ENCODE measurements around the gene PIK3AP1. TPM values are rescaled to one million over a fixed set of nuclear protein-coding genes. Genes with fewer than 3 reads are reported as not detected.

Gene PIK3AP1
- total RNA-seq, 1 experiment from 2014 or later, result 4.3 TPM

DNA sequence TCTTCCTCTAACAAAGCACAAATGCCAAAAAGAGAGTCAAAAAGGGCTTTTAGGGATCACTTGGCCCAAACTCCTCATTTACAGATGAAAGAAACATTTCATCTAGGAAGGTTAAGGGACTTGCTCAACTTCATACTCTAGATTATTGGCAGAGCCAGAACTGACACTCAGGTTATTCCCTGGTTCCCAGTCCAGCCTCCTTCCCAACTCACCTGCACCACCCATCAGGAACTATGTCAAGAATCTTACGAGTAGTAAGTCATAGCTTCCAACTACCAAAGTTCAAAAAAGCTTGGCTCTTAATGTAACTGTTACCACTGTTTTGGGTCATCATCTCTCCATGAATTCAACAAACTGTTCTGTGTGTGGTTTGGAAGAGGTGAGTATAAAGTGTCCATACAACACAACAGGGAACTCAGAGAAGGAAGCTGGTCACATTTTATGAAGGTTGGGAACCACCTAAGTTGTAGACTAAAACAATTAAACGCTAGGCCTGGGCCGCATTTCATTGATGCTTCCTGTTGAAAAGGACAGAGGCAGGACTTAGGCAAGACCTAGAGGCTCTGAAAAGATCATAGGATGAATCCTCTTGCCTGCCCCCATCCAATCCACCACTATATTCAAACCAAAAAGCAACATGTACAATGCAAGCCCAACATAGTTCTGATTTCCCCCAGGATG, 9.1 kb downstream of the PIK3AP1 start (continued):
- TF ChIP-seq, protein P1, sequence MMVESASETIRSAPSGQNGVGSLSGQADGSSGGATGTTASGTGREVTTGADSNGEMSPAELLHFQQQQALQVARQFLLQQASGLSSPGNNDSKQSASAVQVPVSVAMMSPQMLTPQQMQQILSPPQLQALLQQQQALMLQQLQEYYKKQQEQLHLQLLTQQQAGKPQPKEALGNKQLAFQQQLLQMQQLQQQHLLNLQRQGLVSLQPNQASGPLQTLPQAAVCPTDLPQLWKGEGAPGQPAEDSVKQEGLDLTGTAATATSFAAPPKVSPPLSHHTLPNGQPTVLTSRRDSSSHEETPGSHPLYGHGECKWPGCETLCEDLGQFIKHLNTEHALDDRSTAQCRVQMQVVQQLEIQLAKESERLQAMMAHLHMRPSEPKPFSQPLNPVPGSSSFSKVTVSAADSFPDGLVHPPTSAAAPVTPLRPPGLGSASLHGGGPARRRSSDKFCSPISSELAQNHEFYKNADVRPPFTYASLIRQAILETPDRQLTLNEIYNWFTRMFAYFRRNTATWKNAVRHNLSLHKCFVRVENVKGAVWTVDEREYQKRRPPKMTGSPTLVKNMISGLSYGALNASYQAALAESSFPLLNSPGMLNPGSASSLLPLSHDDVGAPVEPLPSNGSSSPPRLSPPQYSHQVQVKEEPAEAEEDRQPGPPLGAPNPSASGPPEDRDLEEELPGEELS (CRISPR knock-in tag; IDR thresholded peaks at IDR 0.05), result no peak
- TF ChIP-seq, protein P2, sequence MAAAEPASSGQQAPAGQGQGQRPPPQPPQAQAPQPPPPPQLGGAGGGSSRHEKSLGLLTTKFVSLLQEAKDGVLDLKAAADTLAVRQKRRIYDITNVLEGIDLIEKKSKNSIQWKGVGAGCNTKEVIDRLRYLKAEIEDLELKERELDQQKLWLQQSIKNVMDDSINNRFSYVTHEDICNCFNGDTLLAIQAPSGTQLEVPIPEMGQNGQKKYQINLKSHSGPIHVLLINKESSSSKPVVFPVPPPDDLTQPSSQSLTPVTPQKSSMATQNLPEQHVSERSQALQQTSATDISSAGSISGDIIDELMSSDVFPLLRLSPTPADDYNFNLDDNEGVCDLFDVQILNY (CRISPR knock-in tag; IDR thresholded peaks at IDR 0.05), result no peak
- TF ChIP-seq NFYB (CRISPR knock-in tag; conservative IDR thresholded peaks at IDR 0.05; ENCODE audit: low read depth) (no peak), FOXP1 (CRISPR knock-in tag; IDR thresholded peaks at IDR 0.05; ENCODE audit: borderline replicate concordance) (no peak), NR2C2 (CRISPR knock-in tag; IDR thresholded peaks at IDR 0.05) (no peak)
- TF ChIP-seq, protein P3, sequence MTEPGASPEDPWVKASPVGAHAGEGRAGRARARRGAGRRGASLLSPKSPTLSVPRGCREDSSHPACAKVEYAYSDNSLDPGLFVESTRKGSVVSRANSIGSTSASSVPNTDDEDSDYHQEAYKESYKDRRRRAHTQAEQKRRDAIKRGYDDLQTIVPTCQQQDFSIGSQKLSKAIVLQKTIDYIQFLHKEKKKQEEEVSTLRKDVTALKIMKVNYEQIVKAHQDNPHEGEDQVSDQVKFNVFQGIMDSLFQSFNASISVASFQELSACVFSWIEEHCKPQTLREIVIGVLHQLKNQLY (CRISPR knock-in tag; IDR thresholded peaks at IDR 0.05), result no peak
- TF ChIP-seq, protein P4, sequence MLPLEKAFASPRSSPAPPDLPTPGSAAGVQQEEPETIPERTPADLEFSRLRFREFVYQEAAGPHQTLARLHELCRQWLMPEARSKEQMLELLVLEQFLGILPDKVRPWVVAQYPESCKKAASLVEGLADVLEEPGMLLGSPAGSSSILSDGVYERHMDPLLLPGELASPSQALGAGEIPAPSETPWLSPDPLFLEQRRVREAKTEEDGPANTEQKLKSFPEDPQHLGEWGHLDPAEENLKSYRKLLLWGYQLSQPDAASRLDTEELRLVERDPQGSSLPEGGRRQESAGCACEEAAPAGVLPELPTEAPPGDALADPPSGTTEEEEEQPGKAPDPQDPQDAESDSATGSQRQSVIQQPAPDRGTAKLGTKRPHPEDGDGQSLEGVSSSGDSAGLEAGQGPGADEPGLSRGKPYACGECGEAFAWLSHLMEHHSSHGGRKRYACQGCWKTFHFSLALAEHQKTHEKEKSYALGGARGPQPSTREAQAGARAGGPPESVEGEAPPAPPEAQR (CRISPR knock-in tag; IDR thresholded peaks at IDR 0.05), result no peak
- TF ChIP-seq, protein P5, sequence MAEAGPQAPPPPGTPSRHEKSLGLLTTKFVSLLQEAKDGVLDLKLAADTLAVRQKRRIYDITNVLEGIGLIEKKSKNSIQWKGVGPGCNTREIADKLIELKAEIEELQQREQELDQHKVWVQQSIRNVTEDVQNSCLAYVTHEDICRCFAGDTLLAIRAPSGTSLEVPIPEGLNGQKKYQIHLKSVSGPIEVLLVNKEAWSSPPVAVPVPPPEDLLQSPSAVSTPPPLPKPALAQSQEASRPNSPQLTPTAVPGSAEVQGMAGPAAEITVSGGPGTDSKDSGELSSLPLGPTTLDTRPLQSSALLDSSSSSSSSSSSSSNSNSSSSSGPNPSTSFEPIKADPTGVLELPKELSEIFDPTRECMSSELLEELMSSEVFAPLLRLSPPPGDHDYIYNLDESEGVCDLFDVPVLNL (CRISPR knock-in tag; IDR thresholded peaks at IDR 0.05; ENCODE audit: borderline replicate concordance, low read depth), result no peak

DNA sequence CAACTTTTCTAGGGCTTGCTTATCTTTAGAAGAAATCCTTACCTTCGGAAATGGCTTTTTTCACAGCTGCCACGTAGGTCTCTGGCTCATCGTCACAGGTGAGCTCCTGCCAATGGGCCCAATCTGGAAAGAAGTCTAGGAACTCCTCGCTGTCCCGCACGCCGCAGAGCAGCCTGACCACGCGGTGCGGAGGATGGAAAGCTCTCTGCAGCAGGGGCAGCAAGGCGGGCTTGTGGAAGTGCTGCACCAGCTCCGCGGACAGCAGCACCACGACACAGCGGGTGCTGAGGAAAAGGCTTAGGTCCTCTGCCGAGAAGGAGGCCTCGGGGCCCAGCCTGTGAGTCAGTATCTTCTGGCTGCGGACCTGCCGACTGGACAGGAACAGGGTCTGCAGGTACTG, 10.8 kb downstream of the PIK3AP1 start:
- Mint-ChIP-seq H3K4me3 (no peak overlapping the region), H3K36me3 (peaks cover 4% of the 10 kb centered on the region; the same call in 1 of the 2 replicates), H3K9me3 (no peaks in the 10 kb centered on the region), H3K4me1 (no peaks in the 10 kb centered on the region), H3K27ac (no peak overlapping the region), H3K27me3 (ENCODE audit: low read depth) (no peaks in the 10 kb centered on the region)
- ChIA-PET CTCF (interaction anchor here (1.3 kb wide), 1 partner anchor 69 kb away, joined by 3 read pairs; no protein-coding TSS in a partner anchor), POLR2A (no interaction called here)
- TF ChIP-seq MXD4 (CRISPR knock-in tag; IDR thresholded peaks at IDR 0.05; ENCODE audit: borderline replicate concordance) (no peak), ZNF219 (CRISPR knock-in tag; IDR thresholded peaks at IDR 0.05; ENCODE audit: borderline replicate concordance) (no peak), NFE2L1 (CRISPR knock-in tag; IDR thresholded peaks at IDR 0.05) (no peak)
- TF ChIP-seq, protein P6, sequence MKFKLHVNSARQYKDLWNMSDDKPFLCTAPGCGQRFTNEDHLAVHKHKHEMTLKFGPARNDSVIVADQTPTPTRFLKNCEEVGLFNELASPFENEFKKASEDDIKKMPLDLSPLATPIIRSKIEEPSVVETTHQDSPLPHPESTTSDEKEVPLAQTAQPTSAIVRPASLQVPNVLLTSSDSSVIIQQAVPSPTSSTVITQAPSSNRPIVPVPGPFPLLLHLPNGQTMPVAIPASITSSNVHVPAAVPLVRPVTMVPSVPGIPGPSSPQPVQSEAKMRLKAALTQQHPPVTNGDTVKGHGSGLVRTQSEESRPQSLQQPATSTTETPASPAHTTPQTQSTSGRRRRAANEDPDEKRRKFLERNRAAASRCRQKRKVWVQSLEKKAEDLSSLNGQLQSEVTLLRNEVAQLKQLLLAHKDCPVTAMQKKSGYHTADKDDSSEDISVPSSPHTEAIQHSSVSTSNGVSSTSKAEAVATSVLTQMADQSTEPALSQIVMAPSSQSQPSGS (CRISPR knock-in tag; IDR thresholded peaks at IDR 0.05; ENCODE audit: borderline replicate concordance, low read depth), result no peak
- DNase-seq (ENCODE audit: low spot score) (no peak), ATAC-seq (no peak)

DNA sequence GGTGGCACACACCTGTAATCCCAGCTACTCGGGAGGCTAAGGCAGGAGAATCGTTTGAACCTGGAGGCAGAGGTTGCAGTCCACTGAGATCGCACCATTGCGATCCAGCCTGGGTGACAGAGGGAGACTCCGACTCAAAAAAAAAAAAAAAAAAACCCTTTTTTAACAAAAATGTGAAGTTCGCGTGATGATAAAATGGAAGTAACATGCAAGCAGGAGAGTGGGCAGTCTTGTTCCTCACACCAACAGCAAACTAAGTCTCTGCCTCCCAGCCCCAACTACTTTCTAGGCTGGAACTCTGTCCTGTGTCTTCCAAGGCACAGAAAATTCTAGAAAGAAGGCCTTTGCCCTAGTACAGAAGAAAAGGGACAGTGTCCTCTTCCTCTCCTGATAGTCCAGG, 11.3 kb downstream of the PIK3AP1 start:
- CTCF ChIA-PET, result interaction anchor here (1.0 to 1.3 kb wide), 2 partner anchors 68 to 364 kb away, joined by 3 to 5 read pairs; no protein-coding TSS in a partner anchor
- TF ChIP-seq ZNF263 (CRISPR knock-in tag; IDR thresholded peaks at IDR 0.05; ENCODE audit: low read depth) (no peak), TEAD1 (CRISPR knock-in tag; IDR thresholded peaks at IDR 0.05) (no peak), RORB (CRISPR knock-in tag; IDR thresholded peaks at IDR 0.05) (no peak), FOXP1 (CRISPR knock-in tag; IDR thresholded peaks at IDR 0.05; ENCODE audit: borderline replicate concordance) (no peak), CREB1 (CRISPR knock-in tag; IDR thresholded peaks at IDR 0.05) (no peak)
- TF ChIP-seq, protein P3 (CRISPR knock-in tag; IDR thresholded peaks at IDR 0.05), result no peak
- TF ChIP-seq, protein P7, sequence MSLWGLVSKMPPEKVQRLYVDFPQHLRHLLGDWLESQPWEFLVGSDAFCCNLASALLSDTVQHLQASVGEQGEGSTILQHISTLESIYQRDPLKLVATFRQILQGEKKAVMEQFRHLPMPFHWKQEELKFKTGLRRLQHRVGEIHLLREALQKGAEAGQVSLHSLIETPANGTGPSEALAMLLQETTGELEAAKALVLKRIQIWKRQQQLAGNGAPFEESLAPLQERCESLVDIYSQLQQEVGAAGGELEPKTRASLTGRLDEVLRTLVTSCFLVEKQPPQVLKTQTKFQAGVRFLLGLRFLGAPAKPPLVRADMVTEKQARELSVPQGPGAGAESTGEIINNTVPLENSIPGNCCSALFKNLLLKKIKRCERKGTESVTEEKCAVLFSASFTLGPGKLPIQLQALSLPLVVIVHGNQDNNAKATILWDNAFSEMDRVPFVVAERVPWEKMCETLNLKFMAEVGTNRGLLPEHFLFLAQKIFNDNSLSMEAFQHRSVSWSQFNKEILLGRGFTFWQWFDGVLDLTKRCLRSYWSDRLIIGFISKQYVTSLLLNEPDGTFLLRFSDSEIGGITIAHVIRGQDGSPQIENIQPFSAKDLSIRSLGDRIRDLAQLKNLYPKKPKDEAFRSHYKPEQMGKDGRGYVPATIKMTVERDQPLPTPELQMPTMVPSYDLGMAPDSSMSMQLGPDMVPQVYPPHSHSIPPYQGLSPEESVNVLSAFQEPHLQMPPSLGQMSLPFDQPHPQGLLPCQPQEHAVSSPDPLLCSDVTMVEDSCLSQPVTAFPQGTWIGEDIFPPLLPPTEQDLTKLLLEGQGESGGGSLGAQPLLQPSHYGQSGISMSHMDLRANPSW (CRISPR knock-in tag; conservative IDR thresholded peaks at IDR 0.05; ENCODE audit: low read depth), result no peak
- TF ChIP-seq, protein P8, sequence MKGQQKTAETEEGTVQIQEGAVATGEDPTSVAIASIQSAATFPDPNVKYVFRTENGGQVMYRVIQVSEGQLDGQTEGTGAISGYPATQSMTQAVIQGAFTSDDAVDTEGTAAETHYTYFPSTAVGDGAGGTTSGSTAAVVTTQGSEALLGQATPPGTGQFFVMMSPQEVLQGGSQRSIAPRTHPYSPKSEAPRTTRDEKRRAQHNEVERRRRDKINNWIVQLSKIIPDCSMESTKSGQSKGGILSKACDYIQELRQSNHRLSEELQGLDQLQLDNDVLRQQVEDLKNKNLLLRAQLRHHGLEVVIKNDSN (CRISPR knock-in tag; IDR thresholded peaks at IDR 0.05), result no peak
- TF ChIP-seq, protein P9, sequence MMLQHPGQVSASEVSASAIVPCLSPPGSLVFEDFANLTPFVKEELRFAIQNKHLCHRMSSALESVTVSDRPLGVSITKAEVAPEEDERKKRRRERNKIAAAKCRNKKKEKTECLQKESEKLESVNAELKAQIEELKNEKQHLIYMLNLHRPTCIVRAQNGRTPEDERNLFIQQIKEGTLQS (CRISPR knock-in tag; conservative IDR thresholded peaks at IDR 0.05), result no peak

More for the DNA sequence above, 11.3 kb downstream of the PIK3AP1 start:
- POLR2A ChIA-PET, result no interaction called here
- H3K4me3 Mint-ChIP-seq, result no peak overlapping the region
- H3K27ac Mint-ChIP-seq, result no peak overlapping the region
- no peaks in the 10 kb centered on the region for H3K4me1 Mint-ChIP-seq
- DNase-seq (ENCODE audit: low spot score) (no peak), ATAC-seq (no peak)
- H3K27me3 Mint-ChIP-seq (ENCODE audit: low read depth), result no peaks in the 10 kb centered on the region
- H3K36me3 Mint-ChIP-seq, result peaks cover 4% of the 10 kb centered on the region; the same call in 1 of the 2 replicates
- no peaks in the 10 kb centered on the region for H3K9me3 Mint-ChIP-seq
